Adipose tissue (tissue), 3 donors: ENCODE results near the gene NECAB2. TPM values are rescaled to one million over a fixed set of nuclear protein-coding genes. Genes with fewer than 3 reads are reported as not detected.

Experiments
- H3K27ac ChIP-seq: one replicate; pipeline ENCODE4 v1.5.1; 2013; ENCODE audit warnings: low read depth, low read length
- WGBS, 3 donors: extraction: QIAGEN DNeasy Blood & Tissue Kit; methylation state at CpG; one replicate each; pipeline ENCODE4 v1.1.7; 2013; 5-methylcytosine and 5-hydroxymethylcytosine counted together
- polyA plus RNA-seq, 3 donors: library from polyadenylated mRNA; stranded (reverse); fragments of 200-250 nt; gene quantifications; one replicate each; pipeline ENCODE4 v1.2.3, GENCODE V29; 2013
- donor health status: healthy with polysubstance abuse.
- donor health status: Bipolar disorder and iron deficiency.
- donor health status: healthy.

NECAB2 gene
- polyA plus RNA-seq, 3 donors: 0.47 to 2.2 (median 0.49) TPM

GRCh38 chr16:84045818-84046470 lies 77.9 kb downstream of the NECAB2 start:
- H3K27ac ChIP-seq: no peak overlapping the region
- WGBS, 3 donors: 87 to 95% (median 93%) methylated on average over 19 of the region's 19 CpGs

- WGBS, 3 donors: 87 to 89% (median 89%) methylated on average over 6 of the region's 6 CpGs
- no peak overlapping the region for H3K27ac ChIP-seq
Measured at GRCh38 chr16:84047206-84047605, 79.2 kb downstream of the NECAB2 start.

GRCh38 chr16:84047626-84048025 lies 79.6 kb downstream of the NECAB2 start:
- WGBS, 3 donors: 82 to 97% (median 87%) methylated on average over 6 of the region's 6 CpGs
- H3K27ac ChIP-seq: no peak overlapping the region

- no peak overlapping the region for H3K27ac ChIP-seq
- 45 to 87% (median 73%) methylated on average over 7 of the region's 7 CpGs for WGBS, 3 donors
Measured at GRCh38 chr16:84048270-84048669, 80.2 kb downstream of the NECAB2 start.

GRCh38 chr16:84048871-84049270 lies 80.8 kb downstream of the NECAB2 start:
- 86 to 95% (median 94%) methylated on average over 13 of the region's 13 CpGs for WGBS, 3 donors
- H3K27ac ChIP-seq: no peak overlapping the region

GRCh38 chr16:84049403-84050060 lies 81.5 kb downstream of the NECAB2 start:
- WGBS, 3 donors: 83 to 88% (median 85%) methylated on average over 13 of the region's 13 CpGs
- H3K27ac ChIP-seq: no peak overlapping the region

GRCh38 chr16:84050316-84050715 lies 82.3 kb downstream of the NECAB2 start:
- H3K27ac ChIP-seq: no peak overlapping the region
- 79 to 92% (median 89%) methylated on average over 9 of the region's 9 CpGs for WGBS, 3 donors

- 90 to 91% (median 91%) methylated on average over 27 of the region's 27 CpGs for WGBS, 3 donors
- no peak overlapping the region for H3K27ac ChIP-seq
Measured at GRCh38 chr16:84052071-84052622, 84.1 kb downstream of the NECAB2 start.

Other genes starting within 250 kb of the NECAB2 start
- gene HSBP1, start 160.3 kb upstream of the NECAB2 start, polyA plus RNA-seq: 10 to 100 TPM; 12.6 to 39.0 (median 31.9) TPM
- gene MLYCD, start 69.1 kb upstream of the NECAB2 start, polyA plus RNA-seq: 1 to 10 TPM; 4.1 to 5.6 (median 4.3) TPM
- 1 to 10 TPM; 3.9 to 6.5 (median 5.2) TPM for gene OSGIN1, start 15.0 kb upstream of the NECAB2 start, polyA plus RNA-seq
- 1 to 10 TPM in 1 of 3 donors, under 1 TPM in 1, not detected in 1; 0.37 to 1.2 TPM for gene SLC38A8, start 74.6 kb downstream of the NECAB2 start, polyA plus RNA-seq
- gene MBTPS1, start 148.7 kb downstream of the NECAB2 start, polyA plus RNA-seq: 10 to 100 TPM; 29.8 to 56.3 (median 46.8) TPM
- gene HSDL1, start 176.9 kb downstream of the NECAB2 start, polyA plus RNA-seq: 10 to 100 TPM in 1 of 3 donors, 1 to 10 TPM in 2; 4.1 to 14.3 (median 6.4) TPM
- 1 to 10 TPM in 2 of 3 donors, under 1 TPM in 1; 0.94 to 1.6 (median 1.6) TPM for gene DNAAF1, start 177.1 kb downstream of the NECAB2 start, polyA plus RNA-seq
- 10 to 100 TPM; 31.2 to 63.9 (median 44.7) TPM for gene TAF1C, start 218.8 kb downstream of the NECAB2 start, polyA plus RNA-seq
- gene ADAD2, start 222.9 kb downstream of the NECAB2 start, polyA plus RNA-seq: 10 to 100 TPM in 1 of 3 donors, under 1 TPM in 2; 0.15 to 14.4 (median 0.76) TPM